K562 (cell line): ENCODE measurements around the gene PSRC1. TPM values are rescaled to one million over a fixed set of nuclear protein-coding genes. Genes with fewer than 3 reads are reported as not detected.
A peak's percentile ranks its signal among the peaks of the same experiment; 100 is the strongest.

Experiments used
- ARHGAP35 ChIP-seq: fragments of 450-650 bp; IDR thresholded peaks from 2 replicates; pipeline ENCODE4 v1.6.1; 2018; ENCODE audit not compliant: partially characterized antibody
- ARID1B ChIP-seq: fragments of 450-650 bp; IDR thresholded peaks from 2 replicates; pipeline ENCODE4 v1.6.1; 2016; ENCODE audit warnings: antibody characterized with exemption, mild to moderate bottlenecking, inconsistent platforms
- C11orf30 ChIP-seq: fragments of 450-650 bp; IDR thresholded peaks from 2 replicates; pipeline ENCODE4 v1.6.1; 2016; ENCODE audit warnings: low read depth, mild to moderate bottlenecking
- CAMTA2 ChIP-seq: fragments of 250-450 bp; sonication (Bioruptor Pico); conservative IDR thresholded peaks from 2 replicates; pipeline ENCODE4 v1.5.1; 2022
- CSDE1 ChIP-seq, 2 experiments: fragments of 450-650 bp; IDR thresholded peaks; 2 replicates each; pipeline ENCODE4 v1.6.1; 2016; ENCODE audit warnings: mild to moderate bottlenecking in 1 of 2
- DEAF1 ChIP-seq: fragments of 450-650 bp; formaldehyde crosslinking; IDR thresholded peaks from 2 replicates; pipeline ENCODE4 v1.4.0; 2020; ENCODE audit warnings: mild to moderate bottlenecking, moderate library complexity
- EWSR1 ChIP-seq: fragments of 450-650 bp; IDR thresholded peaks from 2 replicates; pipeline ENCODE4 v1.6.1; 2018; ENCODE audit warnings: borderline replicate concordance, mild to moderate bottlenecking, low read depth, moderate library complexity; ENCODE audit not compliant: partially characterized antibody
- HDAC1 ChIP-seq, 2 experiments: fragments of 450-650 bp; IDR thresholded peaks; 2 replicates each; pipeline ENCODE4 v1.6.1; 2016 to 2017; ENCODE audit warnings: inconsistent platforms in 1 of 2, mild to moderate bottlenecking in 1 of 2, moderate library complexity in 1 of 2
- NCOR1 ChIP-seq: fragments of 450-650 bp; IDR thresholded peaks from 2 replicates; pipeline ENCODE4 v1.6.1; 2016; ENCODE audit warnings: mild to moderate bottlenecking, moderate library complexity
- PRDM10 ChIP-seq: fragments of 450-650 bp; IDR thresholded peaks from 2 replicates; pipeline ENCODE4 v1.6.1; 2018; ENCODE audit not compliant: partially characterized antibody
- YBX1 ChIP-seq: fragments of 450-650 bp; IDR thresholded peaks from 2 replicates; pipeline ENCODE4 v1.7.1; 2016; ENCODE audit warnings: mild to moderate bottlenecking
- ZBTB34 ChIP-seq: fragments of 250-450 bp; sonication (Bioruptor Pico); IDR thresholded peaks from 2 replicates; pipeline ENCODE4 v1.8.0; 2021; ENCODE audit warnings: mild to moderate bottlenecking, moderate library complexity
- ZMIZ1 ChIP-seq, 2 experiments: fragments of 150-350 bp in 1 of 2; IDR thresholded peaks; 2 replicates each; pipeline ENCODE4 v1.6.1; 2012 to 2016; ENCODE audit warnings: low read depth in 2 of 2, low read length in 2 of 2, mild to moderate bottlenecking in 1 of 2, moderate library complexity in 1 of 2
- ZNF311 ChIP-seq: fragments of 250-450 bp; sonication (Bioruptor Pico); IDR thresholded peaks from 2 replicates; pipeline ENCODE4 v1.4.0; 2020; ENCODE audit warnings: mild to moderate bottlenecking, moderate library complexity
- polyA plus RNA-seq, 8 experiments: library from polyadenylated mRNA; depleted of rRNA in 4 of 8; stranded (reverse) in 5 of 8; unstranded in 3 of 8; fragments of >200 nt; fragmentation: Nextera tagmentation in 2 of 8; fragmentation: Illumina TruSeq in 1 of 8; extraction: Ambion mirVana in 2 of 8; extraction: Trizol in 1 of 8; gene quantifications; 2 replicates each; pipeline versions ENCODE4 v1.2.1 to v1.2.3, GENCODE V29; 2011 to 2014; ENCODE audit warnings: inconsistent platforms in 1 of 8, missing spikeins in 1 of 8
- total RNA-seq, 7 experiments: library from RNA; depleted of rRNA in 6 of 7; stranded (reverse); fragments of >200 nt in 6 of 7; fragmentation: Illumina TruSeq in 2 of 7; extraction: Trizol in 2 of 7; gene quantifications; 2 replicates each; pipeline versions ENCODE4 v1.2.1 to v1.2.3, GENCODE V29; 2011 to 2021; ENCODE audit warnings: low replicate concordance in 1 of 7
- TF ChIP-seq, protein P1 (sequence below): sonication (generic); formaldehyde crosslinking; IDR thresholded peaks from 2 replicates; pipeline ENCODE4 v1.8.0; 2022; ENCODE audit warnings: mild to moderate bottlenecking, missing genetic modification reagents
- TF ChIP-seq, protein P2 (sequence below): IDR thresholded peaks from 2 replicates; pipeline ENCODE4 v1.6.1; 2011; ENCODE audit not compliant: insufficient read length; ENCODE audit errors: extremely low read depth

Gene PSRC1
- total and polyA plus RNA-seq, 9 of the 15 experiments (the other 6 are each of a cell fraction or from before 2014, with no cell fraction given) = 6.5 to 65.2 (median 39.3) TPM

DNA sequence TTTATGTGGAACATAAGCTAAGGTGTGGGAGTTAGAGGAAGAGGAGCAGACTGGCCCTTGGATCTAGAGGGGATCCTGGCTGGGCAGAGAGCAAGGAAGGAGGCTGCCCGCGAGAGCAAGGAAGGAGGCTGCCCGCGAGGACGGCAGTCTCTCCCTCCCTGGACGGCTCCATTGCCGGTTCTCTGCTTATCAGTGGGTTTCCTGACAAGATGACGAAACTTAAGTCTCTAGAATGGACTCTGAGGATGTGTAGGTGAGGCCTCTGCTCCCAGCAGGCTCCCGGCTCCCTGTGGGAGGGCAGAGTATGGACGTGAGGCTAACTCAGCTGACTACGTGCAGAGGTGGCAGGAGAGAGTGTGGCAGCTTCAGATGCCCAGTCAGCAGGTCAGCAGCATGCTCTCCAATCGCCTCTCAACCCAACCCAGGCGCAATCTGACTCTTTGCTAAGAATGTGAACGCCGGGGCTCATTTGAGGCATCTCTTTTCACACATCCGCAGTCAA lies 17.8 kb upstream of the PSRC1 start (continued):
- TF ChIP-seq ZMIZ1 (IDR thresholded peaks at IDR 0.05; ENCODE audit: low read depth in 2 of 2, low read length in 2 of 2) (no peak), ARHGAP35 (no peak), HDAC1 (IDR thresholded peaks at IDR 0.05) (no peak), ZNF311 (CRISPR knock-in tag) (no peak), C11orf30 (no peak), CSDE1 (IDR thresholded peaks at IDR 0.05) (no peak), YBX1 (no peak), CAMTA2 (CRISPR knock-in tag) (no peak), EWSR1 (no peak), NCOR1 (no peak), PRDM10 (peak; percentile 34), DEAF1 (CRISPR knock-in tag) (no peak), ZBTB34 (CRISPR knock-in tag) (no peak), ARID1B (peak; percentile 42; the same call in 1 of the 2 replicates)
- TF ChIP-seq, protein P1, sequence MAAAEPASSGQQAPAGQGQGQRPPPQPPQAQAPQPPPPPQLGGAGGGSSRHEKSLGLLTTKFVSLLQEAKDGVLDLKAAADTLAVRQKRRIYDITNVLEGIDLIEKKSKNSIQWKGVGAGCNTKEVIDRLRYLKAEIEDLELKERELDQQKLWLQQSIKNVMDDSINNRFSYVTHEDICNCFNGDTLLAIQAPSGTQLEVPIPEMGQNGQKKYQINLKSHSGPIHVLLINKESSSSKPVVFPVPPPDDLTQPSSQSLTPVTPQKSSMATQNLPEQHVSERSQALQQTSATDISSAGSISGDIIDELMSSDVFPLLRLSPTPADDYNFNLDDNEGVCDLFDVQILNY (CRISPR knock-in tag) = no peak
- TF ChIP-seq, protein P2, sequence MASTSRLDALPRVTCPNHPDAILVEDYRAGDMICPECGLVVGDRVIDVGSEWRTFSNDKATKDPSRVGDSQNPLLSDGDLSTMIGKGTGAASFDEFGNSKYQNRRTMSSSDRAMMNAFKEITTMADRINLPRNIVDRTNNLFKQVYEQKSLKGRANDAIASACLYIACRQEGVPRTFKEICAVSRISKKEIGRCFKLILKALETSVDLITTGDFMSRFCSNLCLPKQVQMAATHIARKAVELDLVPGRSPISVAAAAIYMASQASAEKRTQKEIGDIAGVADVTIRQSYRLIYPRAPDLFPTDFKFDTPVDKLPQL = no peak
